C4-2B (cell line): ENCODE results near the gene HLCS.

Experiments used
- ZFX ChIP-seq: fragments of 450-650 bp; IDR thresholded peaks from 2 replicates; pipeline ENCODE4 v1.6.1; 2017
- TF ChIP-seq, protein P1 (sequence below): fragments of 450-650 bp; conservative IDR thresholded peaks from 2 replicates; pipeline ENCODE4 v1.5.1; 2017; ENCODE audit warnings: mild to moderate bottlenecking

DNA sequence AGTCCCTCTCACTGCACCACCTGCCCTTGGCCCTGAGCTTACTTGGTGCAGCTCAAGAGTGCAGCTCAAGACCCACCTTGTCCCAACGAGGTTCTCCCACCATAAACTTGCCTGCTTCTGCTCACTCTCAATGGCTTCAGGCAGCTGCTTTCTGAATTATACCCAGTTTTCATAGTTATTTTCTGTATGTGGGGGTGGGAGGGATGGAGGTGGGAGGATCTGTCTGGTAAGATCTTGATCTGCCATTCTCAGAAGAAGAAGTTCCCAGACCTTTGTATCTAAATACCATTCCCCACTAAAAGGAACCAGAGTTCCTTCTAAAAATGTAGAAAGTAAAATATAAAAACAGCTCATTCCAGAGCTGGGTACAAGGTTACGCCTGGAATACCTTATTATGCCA is 156.0 kb downstream of the HLCS start:
- TF ChIP-seq, protein P1, sequence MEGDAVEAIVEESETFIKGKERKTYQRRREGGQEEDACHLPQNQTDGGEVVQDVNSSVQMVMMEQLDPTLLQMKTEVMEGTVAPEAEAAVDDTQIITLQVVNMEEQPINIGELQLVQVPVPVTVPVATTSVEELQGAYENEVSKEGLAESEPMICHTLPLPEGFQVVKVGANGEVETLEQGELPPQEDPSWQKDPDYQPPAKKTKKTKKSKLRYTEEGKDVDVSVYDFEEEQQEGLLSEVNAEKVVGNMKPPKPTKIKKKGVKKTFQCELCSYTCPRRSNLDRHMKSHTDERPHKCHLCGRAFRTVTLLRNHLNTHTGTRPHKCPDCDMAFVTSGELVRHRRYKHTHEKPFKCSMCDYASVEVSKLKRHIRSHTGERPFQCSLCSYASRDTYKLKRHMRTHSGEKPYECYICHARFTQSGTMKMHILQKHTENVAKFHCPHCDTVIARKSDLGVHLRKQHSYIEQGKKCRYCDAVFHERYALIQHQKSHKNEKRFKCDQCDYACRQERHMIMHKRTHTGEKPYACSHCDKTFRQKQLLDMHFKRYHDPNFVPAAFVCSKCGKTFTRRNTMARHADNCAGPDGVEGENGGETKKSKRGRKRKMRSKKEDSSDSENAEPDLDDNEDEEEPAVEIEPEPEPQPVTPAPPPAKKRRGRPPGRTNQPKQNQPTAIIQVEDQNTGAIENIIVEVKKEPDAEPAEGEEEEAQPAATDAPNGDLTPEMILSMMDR: no peak
- no peak for TF ChIP-seq ZFX
